Mucosa of stomach (tissue), 1 donor: ENCODE results near the gene TMEM255B.

Experiments used
- H3K27me3 ChIP-seq: one replicate; pipeline ENCODE4 v1.7.0; 2013; ENCODE audit warnings: mild to moderate bottlenecking, low read length; ENCODE audit not compliant: control insufficient read depth, insufficient read depth
- H3K36me3 ChIP-seq: one replicate; pipeline ENCODE4 v1.7.0; 2013; ENCODE audit warnings: low read length; ENCODE audit not compliant: control insufficient read depth, insufficient read depth
- H3K4me1 ChIP-seq: one replicate; pipeline ENCODE4 v1.7.0; 2013; ENCODE audit warnings: mild to moderate bottlenecking, low read length; ENCODE audit not compliant: control insufficient read depth, insufficient read depth
- H3K4me3 ChIP-seq: one replicate; pipeline ENCODE4 v1.7.0; 2013; ENCODE audit warnings: low read length
- H3K9ac ChIP-seq: one replicate; pipeline ENCODE4 v1.7.0; 2013; ENCODE audit warnings: mild to moderate bottlenecking, low read length, moderate library complexity
- H3K9me3 ChIP-seq: one replicate; pipeline ENCODE4 v1.7.0; 2013; ENCODE audit warnings: mild to moderate bottlenecking, low read length, moderate library complexity; ENCODE audit not compliant: control insufficient read depth
- donor health status: Pancreatic carcinoma.

The TMEM255B gene

DNA sequence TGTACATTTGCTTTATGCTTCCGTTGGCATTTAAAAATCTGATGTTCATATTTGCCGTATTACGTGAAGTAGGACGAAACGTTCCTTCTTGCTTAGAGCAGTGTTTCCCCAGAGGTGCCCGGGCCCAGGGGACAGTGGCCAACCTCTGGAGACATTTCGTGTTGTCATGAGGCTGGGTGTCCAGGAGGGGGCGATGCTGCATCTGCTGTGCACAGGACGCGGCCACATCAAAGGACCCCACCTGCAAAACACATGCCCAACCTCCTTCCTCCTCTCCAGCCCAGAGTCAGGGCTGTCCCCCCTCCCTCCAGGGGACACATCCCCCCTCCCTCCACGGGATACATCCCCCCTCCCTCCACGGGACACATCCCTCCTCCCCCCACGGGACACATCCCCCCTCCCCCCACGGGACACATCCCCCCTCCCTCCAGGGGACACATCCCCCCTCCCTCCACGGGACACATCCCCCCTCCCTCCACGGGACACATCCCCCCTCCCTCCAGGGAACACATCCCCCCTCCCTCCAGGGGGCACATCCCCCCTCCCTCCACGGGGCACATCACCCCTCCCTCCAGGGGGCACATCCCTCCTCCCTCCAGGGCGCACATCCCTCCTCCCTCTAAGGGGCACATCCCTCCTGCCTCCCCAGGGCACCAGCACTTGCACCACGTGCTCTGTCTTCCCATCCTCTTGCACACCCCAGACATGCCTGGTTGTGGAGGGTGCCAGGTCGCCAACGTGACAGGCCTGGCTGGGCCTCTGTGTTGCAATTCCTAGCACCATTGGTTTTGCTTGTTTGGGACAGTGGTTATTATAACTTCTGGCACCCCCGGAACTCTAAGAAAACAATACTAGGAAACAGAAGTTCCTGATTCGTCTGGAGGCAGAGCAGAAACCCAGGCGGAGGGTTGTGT is 58.2 kb downstream of the TMEM255B start:
- Histone ChIP-seq H3K4me3 (no peak overlapping the region), H3K9me3 (no peaks in the 10 kb centered on the region), H3K27me3 (no peaks in the 10 kb centered on the region), H3K9ac (no peak overlapping the region), H3K36me3 (no peaks in the 10 kb centered on the region), H3K4me1 (peaks cover 14% of the 10 kb centered on the region)

DNA sequence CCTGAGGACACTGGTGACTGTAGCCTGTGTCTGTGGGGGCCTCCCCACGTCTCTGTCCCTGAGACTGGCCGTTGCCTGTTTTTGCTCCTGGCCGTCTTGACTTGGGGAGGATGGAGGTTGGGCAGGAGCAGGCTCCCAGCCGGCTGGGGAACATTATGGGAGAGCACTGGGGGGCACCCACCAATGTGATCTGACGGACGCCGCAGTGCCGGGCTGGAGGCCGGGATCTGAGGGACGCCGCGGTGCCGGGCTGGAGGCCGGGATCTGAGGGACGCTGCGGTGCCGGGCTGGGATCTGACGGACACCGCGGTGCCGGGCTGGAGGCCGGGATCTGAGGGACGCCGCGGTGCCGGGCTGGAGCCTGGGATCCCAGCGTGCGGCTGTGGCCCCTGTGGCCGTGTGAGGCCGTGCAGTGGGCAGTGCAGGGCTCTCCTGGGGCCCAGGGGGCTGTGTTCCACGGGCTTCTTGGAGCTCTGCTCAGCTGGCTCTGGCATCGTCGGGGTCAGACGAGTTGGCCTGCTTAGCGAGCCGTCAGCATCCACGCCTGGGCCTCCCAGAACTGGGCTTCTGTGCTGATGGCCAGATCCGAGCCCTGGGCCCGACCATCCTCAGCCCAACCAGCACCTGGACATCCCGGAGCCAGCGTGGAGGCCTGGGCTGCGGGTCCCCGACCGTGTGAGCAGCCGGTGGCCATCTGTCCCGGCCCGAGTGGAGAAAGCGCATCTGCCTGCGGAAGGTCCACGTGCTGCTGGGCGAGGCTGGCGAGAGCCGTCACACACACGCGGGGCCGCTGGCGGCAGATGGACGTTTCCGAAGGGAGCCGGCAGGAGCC is 59.0 kb downstream of the TMEM255B start:
- no peak overlapping the region for H3K9ac ChIP-seq
- H3K4me1 ChIP-seq: peaks cover 14% of the 10 kb centered on the region
- H3K27me3 ChIP-seq: no peaks in the 10 kb centered on the region
- no peak overlapping the region for H3K4me3 ChIP-seq
- no peaks in the 10 kb centered on the region for H3K36me3 ChIP-seq
- no peaks in the 10 kb centered on the region for H3K9me3 ChIP-seq

DNA sequence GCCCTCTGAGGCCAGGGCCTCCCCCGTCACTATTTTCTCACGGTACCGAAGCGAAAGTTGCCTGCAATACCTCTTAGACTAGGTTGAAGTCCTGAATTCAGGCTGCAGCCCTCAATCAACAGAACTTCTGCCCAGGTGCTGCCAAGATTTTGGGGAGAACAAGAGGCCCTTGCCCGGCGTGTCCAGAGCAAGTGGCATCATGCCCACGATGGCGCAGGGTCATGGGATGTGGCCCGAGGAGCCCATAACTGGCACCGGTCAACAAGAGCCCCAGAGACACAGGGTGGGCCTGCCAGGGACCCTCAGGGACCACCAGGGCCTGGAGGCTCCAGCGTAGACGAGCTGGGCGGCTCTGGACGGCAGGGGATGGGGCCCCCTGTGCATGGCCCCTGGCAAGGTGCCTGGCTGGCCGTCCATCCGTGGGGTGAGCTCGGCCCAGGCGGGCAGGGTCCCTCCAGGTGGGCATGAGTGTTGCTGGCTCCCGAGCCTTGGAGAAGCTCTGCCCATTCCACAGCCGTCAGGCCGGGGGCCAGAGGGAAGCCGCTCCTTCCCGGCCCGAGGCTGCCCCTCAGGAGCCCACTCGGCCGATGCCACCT is 59.8 kb downstream of the TMEM255B start:
- Histone ChIP-seq H3K4me1 (peaks cover 14% of the 10 kb centered on the region), H3K9me3 (no peaks in the 10 kb centered on the region), H3K4me3 (no peak overlapping the region), H3K36me3 (no peaks in the 10 kb centered on the region), H3K9ac (no peak overlapping the region), H3K27me3 (no peaks in the 10 kb centered on the region)

DNA sequence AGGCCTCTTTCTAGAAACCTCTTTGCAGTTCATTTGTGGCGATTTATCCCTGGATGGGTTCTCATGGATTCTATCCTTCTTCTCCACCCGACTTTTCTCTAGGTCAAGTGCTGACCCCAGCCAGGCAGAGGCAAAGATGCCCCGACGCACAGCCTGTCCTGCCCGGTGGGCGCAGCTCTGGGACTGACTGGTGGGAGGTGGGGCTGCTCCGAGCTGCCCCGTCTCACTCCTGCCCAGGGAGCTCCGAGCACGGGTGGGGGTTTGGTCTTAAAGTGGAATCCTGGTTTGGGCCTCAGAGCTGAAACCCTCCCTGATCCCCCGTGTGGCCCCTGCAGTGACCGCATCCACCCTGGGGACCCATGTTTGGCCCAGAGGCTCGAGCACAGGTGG is 60.3 kb downstream of the TMEM255B start:
- H3K4me1 ChIP-seq: peaks cover 14% of the 10 kb centered on the region
- no peak overlapping the region for H3K4me3 ChIP-seq
- no peaks in the 10 kb centered on the region for H3K36me3 ChIP-seq
- no peaks in the 10 kb centered on the region for H3K27me3 ChIP-seq
- no peak overlapping the region for H3K9ac ChIP-seq
- no peaks in the 10 kb centered on the region for H3K9me3 ChIP-seq

DNA sequence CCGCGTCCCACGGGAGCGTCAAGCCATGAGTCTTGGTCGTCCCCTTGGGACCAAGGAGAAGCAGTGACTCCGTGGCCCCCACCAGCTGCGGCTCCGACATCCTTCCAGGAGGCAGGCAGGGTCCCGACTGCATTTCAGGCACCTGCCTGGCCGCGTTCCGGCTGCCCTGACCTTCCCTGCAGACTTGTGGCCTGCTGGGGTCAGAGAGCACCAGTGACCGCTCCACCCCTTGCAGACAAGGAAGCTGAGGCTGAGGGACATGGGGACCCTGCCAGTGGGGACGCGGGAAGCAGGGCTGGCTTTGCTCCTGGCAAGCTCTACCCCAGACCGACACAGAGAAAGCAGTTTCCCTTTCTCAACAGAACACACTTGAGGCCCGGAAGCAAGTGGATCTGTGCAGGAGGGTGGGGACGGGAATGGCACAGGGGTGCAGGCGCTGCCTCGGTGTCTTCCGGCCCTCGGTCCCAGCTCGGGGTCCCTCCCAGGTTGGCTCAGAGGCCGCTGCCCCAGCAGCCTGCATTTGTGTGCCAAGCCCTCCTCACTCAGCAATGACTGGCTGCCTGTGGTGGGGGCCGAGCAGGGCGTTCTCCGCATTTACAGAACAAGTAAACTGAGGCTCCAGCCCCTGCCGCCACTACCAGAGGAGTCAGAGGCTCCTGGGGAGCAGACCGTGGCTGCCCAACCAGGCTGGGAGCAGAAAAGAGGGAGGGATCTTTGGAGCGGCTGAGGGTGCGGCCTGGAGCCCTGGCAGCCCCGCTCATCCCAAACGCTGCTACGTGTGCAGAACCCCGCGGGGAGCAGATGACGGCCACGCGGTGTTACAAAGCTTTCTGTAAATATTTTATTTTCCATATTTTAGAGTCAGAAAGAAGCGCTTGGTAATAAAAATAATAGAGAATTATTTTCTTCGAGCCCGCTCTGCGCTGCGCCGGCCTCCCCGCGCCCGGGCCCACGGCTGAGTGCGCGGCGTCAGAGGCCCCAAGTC is 61.0 kb downstream of the TMEM255B start:
- no peak overlapping the region for H3K4me3 ChIP-seq
- H3K4me1 ChIP-seq: peaks cover 14% of the 10 kb centered on the region
- H3K36me3 ChIP-seq: no peaks in the 10 kb centered on the region
- no peak overlapping the region for H3K9ac ChIP-seq
- H3K27me3 ChIP-seq: no peaks in the 10 kb centered on the region
- H3K9me3 ChIP-seq: no peaks in the 10 kb centered on the region

DNA sequence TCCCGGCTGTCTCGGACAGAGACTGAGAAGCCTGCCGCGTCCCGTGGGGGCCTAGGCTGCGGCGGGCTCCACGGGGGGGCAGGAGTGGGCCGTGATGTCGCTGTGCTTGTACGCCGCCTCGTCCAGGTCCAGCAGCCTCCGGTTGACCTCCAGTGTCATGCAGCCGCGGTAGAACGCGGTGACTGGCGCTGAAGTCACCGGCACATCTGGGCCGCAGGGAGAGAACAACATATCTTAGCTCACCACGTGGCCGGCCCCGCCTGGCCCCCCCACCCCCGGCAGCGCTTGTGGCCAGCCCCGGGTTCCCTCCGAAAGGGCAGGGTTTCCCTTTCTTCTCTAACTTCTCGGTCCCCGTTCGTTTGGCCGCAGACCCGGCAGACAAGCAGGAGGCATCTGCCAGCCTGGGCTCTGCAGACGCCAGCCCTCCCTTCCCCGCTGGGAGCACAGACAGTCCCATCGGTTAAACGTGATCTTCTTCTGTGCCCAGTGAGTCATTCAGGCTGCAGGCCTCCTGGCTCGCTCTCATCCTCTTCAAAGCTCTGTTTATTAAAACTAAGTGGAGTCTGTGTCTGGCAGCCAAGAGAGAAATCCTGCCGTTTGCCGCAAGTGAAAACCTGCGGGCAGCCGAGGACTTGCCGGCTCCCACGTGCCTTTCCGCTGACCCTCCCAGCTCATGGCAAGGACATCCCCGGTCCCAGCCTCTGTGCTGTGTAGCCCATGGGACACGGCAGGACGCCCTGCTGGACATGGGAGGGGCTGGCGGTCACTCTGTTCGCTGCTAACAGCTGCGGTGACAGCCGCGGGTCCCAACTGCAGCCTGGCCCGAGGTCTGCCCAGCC is 62.0 kb downstream of the TMEM255B start:
- no peak overlapping the region for H3K9ac ChIP-seq
- no peaks in the 10 kb centered on the region for H3K27me3 ChIP-seq
- H3K9me3 ChIP-seq: no peaks in the 10 kb centered on the region
- no peaks in the 10 kb centered on the region for H3K36me3 ChIP-seq
- H3K4me3 ChIP-seq: no peak overlapping the region
- H3K4me1 ChIP-seq: peaks cover 14% of the 10 kb centered on the region

DNA sequence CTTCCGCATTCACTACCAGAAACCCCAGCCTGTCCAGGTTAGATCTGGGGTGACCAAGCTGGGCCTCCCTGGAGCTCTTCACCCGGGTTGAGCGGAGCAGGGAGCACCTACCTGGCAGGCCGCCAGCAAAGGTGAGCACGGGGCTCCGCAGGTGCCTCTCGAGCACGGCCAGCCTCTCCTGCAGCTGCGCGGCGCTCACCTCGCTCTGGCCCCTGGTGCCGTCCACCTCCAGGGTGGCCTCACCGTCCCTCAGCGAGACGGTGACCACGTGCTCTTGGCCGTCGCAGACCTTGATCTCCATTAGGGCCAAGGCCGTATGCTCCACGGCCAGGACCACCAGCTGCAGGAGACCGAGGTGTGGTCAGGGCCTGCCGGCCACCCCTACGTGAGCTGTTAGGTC is 62.8 kb downstream of the TMEM255B start:
- H3K4me3 ChIP-seq: no peak overlapping the region
- no peak overlapping the region for H3K9ac ChIP-seq
- H3K9me3 ChIP-seq: no peaks in the 10 kb centered on the region
- peaks cover 7% of the 10 kb centered on the region for H3K4me1 ChIP-seq
- H3K27me3 ChIP-seq: no peaks in the 10 kb centered on the region
- no peaks in the 10 kb centered on the region for H3K36me3 ChIP-seq

DNA sequence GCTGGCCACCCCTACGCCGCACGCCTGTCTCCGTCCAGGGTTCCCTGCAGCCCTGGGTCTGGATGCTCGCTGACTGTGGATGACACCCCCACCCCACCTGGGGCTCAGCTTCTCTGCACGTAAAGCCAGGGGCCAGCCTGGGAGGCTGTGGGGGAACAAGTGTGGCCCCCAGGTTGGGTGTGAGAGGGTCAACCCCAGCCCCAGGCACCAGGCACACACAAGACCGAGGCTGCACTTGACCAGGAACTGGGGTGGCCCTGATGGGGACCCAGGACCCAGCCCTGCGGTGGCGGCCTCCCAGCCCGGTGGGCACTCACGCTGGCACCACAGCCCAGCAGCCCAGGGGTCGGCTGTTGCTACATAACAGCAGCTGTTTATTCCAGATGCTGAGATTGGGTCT is 63.2 kb downstream of the TMEM255B start:
- Histone ChIP-seq H3K4me3 (no peak overlapping the region), H3K27me3 (no peaks in the 10 kb centered on the region), H3K4me1 (peaks cover 6% of the 10 kb centered on the region), H3K36me3 (no peaks in the 10 kb centered on the region), H3K9me3 (no peaks in the 10 kb centered on the region), H3K9ac (no peak overlapping the region)

DNA sequence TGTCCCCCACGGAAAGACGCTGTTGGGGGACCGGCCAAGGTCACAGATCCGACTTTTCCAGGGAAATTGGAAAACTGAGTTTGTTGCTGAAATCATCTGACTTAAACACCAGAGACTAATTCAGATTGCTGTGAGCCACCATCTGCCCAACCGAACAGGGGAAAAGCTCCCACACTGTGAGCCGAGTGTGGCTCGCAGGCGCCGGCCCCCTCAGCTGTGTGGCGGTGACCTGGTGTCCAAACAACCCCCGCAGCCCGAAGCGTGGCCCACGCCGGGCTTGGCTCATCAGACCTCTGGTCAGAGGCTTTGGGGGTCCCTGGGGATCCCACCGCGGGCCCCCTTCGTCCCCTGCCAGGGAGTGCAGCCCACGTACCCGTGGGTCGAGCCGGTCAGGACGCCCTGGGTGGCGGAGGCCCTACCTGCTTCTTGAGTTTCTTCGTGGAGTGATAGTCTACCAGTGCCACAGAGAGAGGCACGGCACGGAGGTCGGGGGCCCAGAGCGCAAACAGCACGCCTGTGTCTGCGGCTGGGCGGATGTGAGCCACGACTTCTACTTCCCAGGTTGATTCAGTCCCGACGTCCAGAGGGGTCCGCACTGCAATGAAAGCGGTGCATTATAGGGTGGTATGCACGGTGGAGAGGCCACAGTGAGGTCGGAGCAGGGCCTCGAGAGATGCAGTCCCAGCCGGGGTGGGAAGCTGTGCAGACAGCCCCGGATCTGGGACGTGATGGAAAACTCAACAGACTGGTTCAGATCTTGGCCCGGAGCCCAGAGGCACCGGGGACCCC is 64.1 kb downstream of the TMEM255B start:
- Histone ChIP-seq H3K4me1 (peaks cover 6% of the 10 kb centered on the region), H3K9ac (no peak overlapping the region), H3K36me3 (no peaks in the 10 kb centered on the region), H3K27me3 (no peaks in the 10 kb centered on the region), H3K9me3 (no peaks in the 10 kb centered on the region), H3K4me3 (no peak overlapping the region)

DNA sequence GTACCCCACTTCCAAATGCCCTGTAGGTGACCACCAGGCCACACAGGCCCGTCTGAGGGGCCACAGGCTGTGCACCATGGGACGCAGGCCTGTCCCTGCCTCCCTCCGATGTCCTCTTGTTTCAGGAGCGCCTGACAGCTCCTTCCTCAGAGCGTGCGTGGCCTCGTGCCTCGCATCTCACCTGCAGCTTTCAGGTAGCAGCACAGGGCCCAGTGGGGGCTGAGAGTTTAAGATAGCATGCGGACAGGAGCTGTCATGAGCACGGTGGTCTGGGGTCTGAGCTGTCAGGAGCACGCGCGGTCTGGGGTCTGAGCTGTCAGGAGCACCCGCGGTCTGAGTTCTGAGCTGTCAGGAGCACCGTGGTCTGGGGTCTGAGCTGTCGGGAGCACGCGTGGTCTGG is 64.7 kb downstream of the TMEM255B start:
- Histone ChIP-seq H3K4me1 (peaks cover 6% of the 10 kb centered on the region), H3K36me3 (no peaks in the 10 kb centered on the region), H3K9ac (no peak overlapping the region), H3K4me3 (no peak overlapping the region), H3K9me3 (no peaks in the 10 kb centered on the region), H3K27me3 (no peaks in the 10 kb centered on the region)
